ENCODE data around the gene FNBP1L.

GRCh38 chr1:93499533-93499932, 51.6 kb downstream of the FNBP1L start:
- TF ChIP-seq CTCF (conservative IDR thresholded peaks at IDR 0.05; ENCODE audit: low read length) (no peak), EZH2phosphoT487 (IDR thresholded peaks at IDR 0.05; ENCODE audit: borderline replicate concordance, low read depth, low read length) (no peak)

Data from OCI-LY7 (cell line).